ENCODE data around the gene SOX15.
A peak's percentile ranks its signal among the peaks of the same experiment; 100 is the strongest.

Gene SOX15

GRCh38 chr17:7579834-7580603 lies 9.9 kb downstream of the SOX15 start:
- H3K4me2 ChIP-seq = no peak overlapping the region
- no peaks in the 10 kb centered on the region for H4K20me1 ChIP-seq (ENCODE audit: insufficient read depth)
- no peak for TF ChIP-seq CTCF (conservative IDR thresholded peaks at IDR 0.05; ENCODE audit: low read depth, low read length)
- H3K27me3 ChIP-seq (ENCODE audit: insufficient read depth, low read depth) = no peaks in the 10 kb centered on the region
- no peaks in the 10 kb centered on the region for H3K36me3 ChIP-seq (ENCODE audit: insufficient read depth)
- H3K27ac ChIP-seq = peak overlapping the region; percentile 46; the same call in 1 of the 2 replicates
- H3K4me3 ChIP-seq (IDR thresholded peaks at IDR 0.05; ENCODE audit: insufficient read depth, low read depth, low read length) = no peak overlapping the region
- no peak overlapping the region for H2AFZ ChIP-seq (ENCODE audit: low read depth)
- peaks cover 17% of the 10 kb centered on the region for H3K4me1 ChIP-seq (ENCODE audit: low read depth, poor library complexity, severe bottlenecking)
- no peak overlapping the region for H3K9ac ChIP-seq
- peaks cover 9% of the 10 kb centered on the region; the same call in 1 of the 2 replicates for H3K79me2 ChIP-seq (ENCODE audit: insufficient read depth, low read depth)

- no peak for TF ChIP-seq CTCF (conservative IDR thresholded peaks at IDR 0.05; ENCODE audit: low read depth, low read length)
- Histone ChIP-seq H3K27me3 (ENCODE audit: insufficient read depth, low read depth) (no peaks in the 10 kb centered on the region), H2AFZ (ENCODE audit: low read depth) (no peak within 1 kb of the TSS), H3K36me3 (ENCODE audit: insufficient read depth) (no peaks in the 10 kb centered on the region), H3K9ac (no peak within 1 kb of the TSS), H3K79me2 (ENCODE audit: insufficient read depth, low read depth) (peaks cover 17% of the 10 kb centered on the region), H3K4me3 (IDR thresholded peaks at IDR 0.05; ENCODE audit: insufficient read depth, low read depth, low read length) (no peak within 1 kb of the TSS), H4K20me1 (ENCODE audit: insufficient read depth) (no peaks in the 10 kb centered on the region), H3K4me2 (no peak within 1 kb of the TSS), H3K4me1 (ENCODE audit: low read depth, poor library complexity, severe bottlenecking) (peaks cover 22% of the 10 kb centered on the region), H3K27ac (peak within 1 kb of the TSS; percentile 46; the same call in 1 of the 2 replicates)
Measured at GRCh38 chr17:7579001-7579833, 10.7 kb downstream of the SOX15 start, which contains the start of gene CD68. TSS of gene CD68 (plus strand) at chr17:7579638. CDS start at chr17:7579678, 40 bp downstream.

- Histone ChIP-seq H3K4me3 (IDR thresholded peaks at IDR 0.05; ENCODE audit: insufficient read depth, low read depth, low read length) (no peak overlapping the region), H3K27ac (no peak overlapping the region), H3K27me3 (ENCODE audit: insufficient read depth, low read depth) (no peaks in the 10 kb centered on the region), H4K20me1 (ENCODE audit: insufficient read depth) (no peaks in the 10 kb centered on the region), H3K4me1 (ENCODE audit: low read depth, poor library complexity, severe bottlenecking) (peaks cover 22% of the 10 kb centered on the region), H3K79me2 (ENCODE audit: insufficient read depth, low read depth) (peaks cover 31% of the 10 kb centered on the region), H2AFZ (ENCODE audit: low read depth) (no peak overlapping the region), H3K4me2 (no peak overlapping the region), H3K36me3 (ENCODE audit: insufficient read depth) (no peaks in the 10 kb centered on the region), H3K9ac (no peak overlapping the region)
- no peak for TF ChIP-seq CTCF (conservative IDR thresholded peaks at IDR 0.05; ENCODE audit: low read depth, low read length)
Measured at GRCh38 chr17:7577327-7578199, 12.3 kb downstream of the SOX15 start.

GRCh38 chr17:7576432-7576937 lies 13.4 kb downstream of the SOX15 start:
- H3K36me3 ChIP-seq (ENCODE audit: insufficient read depth) = no peaks in the 10 kb centered on the region

More at GRCh38 chr17:7576432-7576937, 13.4 kb downstream of the SOX15 start:
- Histone ChIP-seq H4K20me1 (ENCODE audit: insufficient read depth) (no peaks in the 10 kb centered on the region), H3K27me3 (ENCODE audit: insufficient read depth, low read depth) (no peaks in the 10 kb centered on the region), H3K27ac (no peak overlapping the region; the same call in 1 of the 2 replicates), H3K4me2 (no peak overlapping the region), H3K79me2 (ENCODE audit: insufficient read depth, low read depth) (peaks cover 31% of the 10 kb centered on the region), H3K4me3 (IDR thresholded peaks at IDR 0.05; ENCODE audit: insufficient read depth, low read depth, low read length) (no peak overlapping the region), H3K4me1 (ENCODE audit: low read depth, poor library complexity, severe bottlenecking) (peaks cover 22% of the 10 kb centered on the region), H3K9ac (no peak overlapping the region), H2AFZ (ENCODE audit: low read depth) (no peak overlapping the region)
- no peak for TF ChIP-seq CTCF (conservative IDR thresholded peaks at IDR 0.05; ENCODE audit: low read depth, low read length)
